Raji (cell line): Measurements from ENCODE around the gene ZNF644.

ENCODE experiments used
- POLR2A ChIP-seq: IDR thresholded peaks from 2 replicates; pipeline ENCODE4 v1.6.1; 2011; ENCODE audit warnings: low read depth, low read length, control low read depth; ENCODE audit not compliant: insufficient read depth

ZNF644 gene

DNA sequence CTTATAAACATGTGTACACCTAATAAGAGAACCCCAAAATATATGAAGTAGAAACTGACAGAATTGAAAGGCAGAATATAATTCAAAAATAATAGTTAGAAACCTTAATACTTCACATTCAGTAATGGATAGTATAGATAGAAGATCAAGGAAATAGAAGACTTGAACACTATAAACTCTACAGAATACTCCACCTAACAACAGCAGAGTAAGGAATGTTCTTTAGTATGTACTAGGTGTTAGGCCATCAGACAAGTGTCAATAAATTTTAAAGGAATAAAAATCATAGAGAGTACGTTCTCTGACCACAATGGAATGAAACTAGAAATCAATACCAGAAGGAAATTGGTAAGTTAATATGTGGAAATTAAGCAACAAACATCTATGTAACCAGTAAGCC is 16.6 kb downstream of the ZNF644 start:
- TF ChIP-seq POLR2A = no peak

DNA sequence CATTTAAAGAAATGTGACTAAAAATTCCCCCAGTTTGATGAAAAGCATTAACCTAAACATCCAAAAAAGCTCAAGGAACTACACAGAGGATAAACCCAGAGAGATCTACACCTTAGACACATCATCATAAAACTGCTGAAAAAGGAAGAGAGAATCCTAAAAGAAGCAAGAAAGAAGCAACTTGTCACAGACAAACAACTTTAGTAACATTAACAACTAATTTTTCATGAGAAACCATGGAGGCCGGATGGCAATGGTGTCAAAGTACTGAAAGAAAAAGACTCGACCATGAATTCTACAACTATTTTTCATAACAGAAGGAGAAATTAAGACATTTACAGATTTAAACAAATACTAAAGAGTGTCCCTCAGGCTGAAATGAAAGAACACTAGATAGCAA is 17.7 kb downstream of the ZNF644 start:
- no peak for TF ChIP-seq POLR2A

DNA sequence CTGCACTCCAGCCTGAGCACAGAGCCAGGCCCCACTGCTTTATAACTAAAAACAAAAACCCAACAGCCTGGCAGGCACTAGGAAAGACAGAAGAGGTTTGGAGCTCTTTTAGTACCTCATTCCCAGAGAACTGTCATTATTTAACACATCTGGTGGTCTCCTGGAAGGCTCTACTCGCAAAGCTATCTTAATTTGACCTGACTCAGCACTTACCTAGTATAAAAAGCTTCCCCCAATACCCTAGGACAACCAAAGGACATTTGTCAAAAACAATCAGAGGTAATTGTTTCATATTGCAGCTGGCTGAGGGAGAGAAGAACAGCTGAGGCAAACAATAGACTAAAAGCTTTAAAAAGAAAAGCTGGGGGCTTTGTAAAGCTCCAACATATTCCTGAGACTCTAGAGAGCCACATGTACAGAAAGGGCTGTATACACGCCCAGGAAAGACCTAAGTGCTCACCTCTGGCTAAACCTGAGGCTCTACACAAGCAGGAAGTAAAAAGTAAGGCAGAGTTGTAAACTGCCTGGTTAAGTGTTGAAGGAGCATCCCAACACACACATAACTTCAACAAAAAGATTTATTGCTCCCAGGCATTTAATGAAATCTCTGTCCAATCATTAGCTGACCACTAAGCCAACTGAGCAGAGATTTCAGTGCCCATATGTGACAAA is 25.0 kb downstream of the ZNF644 start:
- no peak for TF ChIP-seq POLR2A

DNA sequence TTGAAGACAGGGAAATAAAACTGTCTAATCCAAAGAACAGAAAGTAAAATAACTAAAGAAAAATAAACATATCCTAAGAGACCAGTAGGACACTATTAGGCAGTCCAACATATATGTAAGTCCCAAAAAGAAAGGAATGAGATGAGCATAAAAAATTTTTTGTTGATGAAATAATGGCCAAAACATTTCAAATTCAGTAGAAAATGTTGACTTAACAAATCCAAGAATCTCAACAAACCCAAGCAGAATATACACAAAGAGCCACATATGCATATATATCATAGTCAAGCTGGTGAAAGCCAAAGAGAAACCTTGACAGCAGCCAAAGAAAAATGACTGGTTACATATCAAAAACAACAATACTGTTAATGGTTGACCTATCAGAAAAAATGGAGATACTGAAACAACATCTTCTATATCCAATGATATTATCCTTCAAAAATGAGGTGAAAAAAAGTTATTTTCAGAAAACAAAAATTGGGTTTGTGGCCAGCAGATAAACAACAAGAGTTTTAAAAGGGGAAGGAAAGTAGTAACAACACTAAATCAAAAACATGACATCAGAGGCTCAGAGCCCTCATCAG is 26.4 kb downstream of the ZNF644 start:
- no peak for TF ChIP-seq POLR2A

DNA sequence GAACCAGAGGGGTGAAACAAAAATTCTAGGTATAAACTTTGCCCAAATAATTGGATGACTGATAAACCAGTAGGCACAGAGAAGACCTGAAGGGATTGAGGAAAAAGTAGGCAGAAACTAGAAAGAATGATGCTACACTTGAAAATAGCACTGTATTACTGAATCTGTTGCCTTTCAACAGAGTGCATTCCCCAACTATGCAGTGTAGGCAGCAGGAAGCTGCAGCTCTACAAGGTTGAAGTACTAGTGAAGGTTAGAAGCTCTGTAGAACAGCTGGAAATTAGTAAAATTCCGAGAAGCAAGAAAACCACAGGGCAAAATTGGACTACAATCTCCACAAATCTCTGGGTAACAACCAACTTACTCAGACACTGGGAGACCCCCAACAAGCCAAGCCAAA is 27.4 kb downstream of the ZNF644 start:
- no peak for TF ChIP-seq POLR2A

DNA sequence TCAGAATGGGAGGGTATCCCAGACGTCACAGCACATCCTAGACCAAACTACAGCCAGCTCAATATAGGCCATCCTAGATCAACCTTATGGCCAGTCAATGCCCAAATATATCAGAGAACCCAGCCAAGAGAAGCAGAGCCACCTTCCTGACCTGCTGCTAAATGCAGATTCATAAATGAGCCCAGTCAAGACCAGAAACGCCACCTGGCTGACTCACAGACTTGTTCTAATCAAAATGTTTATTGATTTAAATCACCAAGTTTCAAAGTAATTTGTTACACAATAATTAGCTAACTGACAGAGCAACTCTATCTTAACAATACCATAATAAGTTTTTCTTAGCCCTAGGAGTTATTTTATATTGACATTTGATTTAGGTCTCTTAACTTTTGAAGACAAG is 28.6 kb downstream of the ZNF644 start:
- TF ChIP-seq POLR2A = no peak

DNA sequence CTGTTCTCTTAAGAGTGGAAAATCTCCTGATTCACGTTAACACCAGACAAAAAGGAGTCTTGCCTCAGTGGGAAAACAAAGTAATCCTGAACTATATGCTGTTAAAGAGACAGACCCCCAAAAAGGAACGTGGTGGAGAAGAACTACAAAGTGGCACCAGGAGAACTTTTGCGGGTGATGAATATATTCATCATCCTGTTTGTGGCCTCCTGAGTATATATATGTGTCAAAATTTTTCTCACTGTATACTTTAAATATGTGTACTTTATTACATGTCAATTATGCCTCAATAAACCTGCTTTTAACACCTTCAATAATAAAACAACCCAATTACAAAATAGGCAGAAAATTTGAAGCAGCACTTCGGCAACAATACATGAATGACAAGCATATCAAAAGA is 31.1 kb downstream of the ZNF644 start:
- no peak for TF ChIP-seq POLR2A

DNA sequence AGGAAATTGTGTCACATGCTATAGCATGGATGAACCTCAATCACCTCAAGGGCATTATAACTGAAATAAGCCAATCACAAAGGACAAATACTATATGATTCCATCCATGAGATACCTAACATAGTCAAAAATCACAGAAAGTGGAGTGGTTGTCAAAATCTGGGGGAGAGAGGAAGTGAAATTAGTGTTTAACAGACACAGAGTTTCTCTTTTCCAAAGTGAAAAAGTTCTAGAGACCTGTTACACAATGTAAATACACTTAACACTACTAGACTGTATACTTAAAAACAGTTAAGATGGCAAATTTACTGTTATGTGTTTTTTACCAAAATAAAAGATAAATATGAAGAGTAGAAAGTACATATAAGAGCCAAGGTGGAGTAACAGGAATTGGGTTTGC is 31.8 kb downstream of the ZNF644 start:
- TF ChIP-seq POLR2A = no peak

DNA sequence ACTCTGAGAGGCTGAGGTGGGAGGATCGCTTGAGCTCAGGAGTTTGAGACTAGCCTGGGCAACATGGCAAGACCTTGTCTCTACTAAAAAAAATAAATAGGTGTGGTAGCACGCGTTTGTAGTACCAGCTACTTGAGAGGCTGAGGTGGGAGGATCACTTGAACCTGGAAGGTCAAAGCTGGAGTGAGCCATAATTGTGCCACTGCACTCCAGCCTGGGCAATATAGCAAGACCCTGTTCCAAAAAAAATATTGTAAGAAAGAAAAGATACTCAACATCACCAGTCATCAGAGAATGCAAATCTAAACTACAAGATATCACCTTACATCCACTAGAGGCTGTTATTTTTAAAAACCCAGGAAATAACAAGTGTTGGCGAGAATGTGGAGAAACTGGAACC is 32.5 kb downstream of the ZNF644 start:
- TF ChIP-seq POLR2A = no peak

DNA sequence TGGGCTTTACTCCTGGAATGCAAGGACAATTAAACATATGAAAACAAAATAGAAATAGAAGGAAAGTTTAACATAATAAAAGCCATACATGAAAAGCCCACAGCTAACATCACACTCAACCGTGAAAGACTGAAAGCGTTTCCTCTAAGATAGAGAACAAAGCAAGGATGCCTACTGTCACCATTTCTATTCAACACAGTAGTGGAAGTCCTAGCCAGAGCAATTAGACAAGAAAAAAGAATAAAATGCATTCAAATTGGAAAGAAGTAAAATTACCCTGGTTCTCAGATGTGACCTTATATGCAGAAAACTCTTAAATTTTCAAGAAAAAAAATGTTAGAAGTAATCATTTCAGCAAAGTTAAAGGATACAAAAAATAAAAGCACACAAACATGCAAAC is 34.0 kb downstream of the ZNF644 start:
- no peak for TF ChIP-seq POLR2A

DNA sequence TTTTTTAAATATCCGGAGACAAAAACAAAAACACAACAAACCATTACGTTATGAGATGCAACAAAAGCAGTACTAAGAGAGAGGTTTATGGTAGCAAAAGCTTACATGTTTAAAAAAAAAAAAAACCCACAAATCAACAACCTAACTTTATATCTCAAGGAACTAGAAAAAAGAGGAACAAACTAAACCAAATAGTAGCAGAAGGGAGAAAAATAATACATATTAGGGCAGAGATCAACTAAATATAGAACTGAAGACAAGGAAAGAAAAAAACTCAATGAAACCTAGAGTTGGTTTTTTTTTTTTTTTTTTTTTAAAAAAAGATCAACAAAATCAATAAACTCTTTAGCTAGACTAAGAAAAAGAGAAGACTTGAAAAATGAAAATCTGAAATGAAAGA is 34.9 kb downstream of the ZNF644 start:
- TF ChIP-seq POLR2A = no peak

DNA sequence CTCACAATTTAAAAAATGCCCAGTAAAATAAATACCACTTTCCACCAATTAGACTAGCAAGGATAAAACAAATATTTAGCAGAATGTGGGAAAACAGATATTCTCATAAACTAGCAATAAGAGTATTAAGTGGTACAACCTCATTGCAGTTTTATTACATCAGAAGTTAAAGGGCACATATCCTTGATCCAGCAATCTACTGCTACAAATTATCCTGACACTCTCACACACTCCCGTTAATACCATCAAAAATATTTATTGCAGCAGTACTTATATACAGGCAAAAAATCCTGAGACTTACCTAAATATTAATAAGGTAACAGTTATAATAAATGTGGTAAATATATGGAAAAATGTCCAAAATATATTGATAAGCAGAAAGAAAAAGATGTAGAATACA is 44.3 kb downstream of the ZNF644 start:
- TF ChIP-seq POLR2A = no peak

DNA sequence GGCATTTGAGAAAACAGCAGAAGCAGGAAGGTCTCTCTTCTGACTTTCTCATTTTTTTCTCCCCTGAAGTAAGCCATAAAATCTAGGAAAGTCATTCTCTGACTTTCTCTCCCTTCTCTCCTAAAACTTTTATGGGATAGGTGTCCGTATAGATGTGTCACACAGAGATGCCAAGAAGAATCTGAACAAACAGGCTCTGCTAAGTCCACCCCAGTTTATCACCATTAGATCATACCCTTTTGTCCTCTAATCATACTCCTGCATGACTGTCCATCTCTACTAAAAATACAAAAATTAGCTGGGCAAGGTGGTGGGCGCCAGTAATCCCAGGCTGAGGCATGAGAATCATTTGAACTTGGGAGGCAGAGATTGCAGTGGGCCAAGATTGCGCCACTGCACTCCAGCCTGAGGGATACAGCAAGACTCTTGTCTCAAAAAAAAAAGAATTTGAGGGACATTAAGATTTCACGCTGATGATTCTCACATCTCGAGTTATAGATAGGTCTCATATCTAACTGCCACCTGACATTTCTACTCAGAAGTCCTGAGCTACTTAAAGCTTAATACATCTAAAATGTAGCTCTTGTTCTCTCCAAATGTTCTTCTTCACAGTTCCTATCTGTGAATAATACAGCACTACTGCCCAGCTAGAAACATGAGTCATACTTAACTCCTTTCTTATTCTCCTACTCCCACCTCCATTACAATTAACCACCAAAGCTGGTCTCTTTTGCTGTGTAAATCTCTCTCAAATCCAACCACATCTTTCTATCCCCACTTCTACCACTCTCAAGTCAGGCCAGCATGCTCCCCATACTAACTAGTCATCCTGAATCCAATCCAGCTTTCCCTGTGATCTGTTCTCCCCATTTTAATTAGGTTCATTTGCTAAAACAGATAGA is 47.7 kb downstream of the ZNF644 start:
- TF ChIP-seq POLR2A = no peak

DNA sequence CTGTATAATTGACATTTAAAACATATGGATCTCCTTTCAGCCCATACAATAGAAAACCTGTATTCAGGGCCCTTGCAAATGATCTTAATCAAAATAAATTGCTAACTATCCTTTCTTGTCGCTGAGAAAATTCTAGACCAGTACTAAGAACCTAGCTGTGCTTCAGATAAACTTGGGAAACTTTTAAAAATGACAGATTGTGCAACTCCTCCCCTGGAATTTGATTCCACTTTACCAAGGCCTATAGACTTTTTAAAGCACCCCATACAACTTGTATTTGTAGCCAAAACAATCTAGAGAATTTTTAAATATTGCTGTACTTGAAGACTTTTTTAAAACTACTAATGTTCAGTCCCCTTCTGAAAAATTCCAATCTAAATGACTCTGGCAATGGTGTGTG is 51.6 kb downstream of the ZNF644 start:
- TF ChIP-seq POLR2A = no peak

DNA sequence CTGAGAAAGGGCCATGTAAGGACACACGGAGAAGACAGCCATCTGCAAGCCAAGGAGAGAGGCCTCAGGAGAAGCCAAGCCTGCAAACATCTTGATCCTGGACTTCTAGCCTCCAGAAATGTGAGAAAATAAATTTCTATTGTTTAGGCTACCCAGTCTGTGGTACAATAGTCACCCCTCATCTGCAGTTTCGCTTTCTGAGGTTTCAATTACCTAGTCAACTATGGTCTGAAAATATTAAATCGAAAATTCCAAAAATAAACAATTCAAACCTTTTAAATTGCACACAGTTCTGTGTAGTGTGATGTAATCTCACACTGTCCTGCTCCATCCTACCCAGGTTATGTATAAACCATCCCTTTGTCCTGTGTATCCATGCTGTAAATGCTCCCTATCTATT is 52.6 kb downstream of the ZNF644 start:
- no peak for TF ChIP-seq POLR2A

DNA sequence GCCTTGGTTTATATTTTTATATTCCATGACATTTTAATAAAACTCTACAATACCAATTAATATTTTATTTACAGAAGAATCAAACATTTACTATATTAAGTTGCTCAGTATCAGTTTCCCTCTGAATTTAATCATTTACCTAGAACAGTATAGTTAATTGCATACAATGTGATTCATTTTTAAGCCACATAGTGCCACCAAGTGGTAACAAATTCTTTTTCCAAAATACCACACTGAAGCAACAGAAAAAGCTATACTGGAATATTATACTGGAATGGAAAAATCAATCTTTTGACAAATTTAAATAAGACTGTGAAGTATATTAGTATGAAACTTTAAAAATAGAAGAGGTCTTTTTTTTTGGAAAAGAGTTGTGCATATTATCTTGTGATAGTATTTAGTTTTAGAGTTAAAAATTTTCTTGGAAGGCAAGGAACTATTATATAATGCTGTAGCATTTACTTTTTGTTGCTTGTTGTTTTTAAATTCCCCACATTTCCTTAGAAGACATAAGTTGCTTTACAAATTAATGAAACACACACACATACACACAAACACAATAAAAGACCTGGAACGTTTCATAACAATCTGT is 57.3 kb downstream of the ZNF644 start:
- no peak for TF ChIP-seq POLR2A
